Subcutaneous adipose tissue (tissue), 4 donors: ENCODE data around the gene ASIC1. TPM values are rescaled to one million over a fixed set of nuclear protein-coding genes. Genes with fewer than 3 reads are reported as not detected.

ENCODE experiments used
- total RNA-seq, 4 donors: library from RNA; depleted of rRNA; stranded (reverse); fragments of >200 nt; gene quantifications; one replicate each; pipeline ENCODE4 v1.1.0, GENCODE V29; 2016
- TF ChIP-seq, protein P1 (sequence below): fragments of 450-650 bp; IDR thresholded peaks from one replicate; pipeline ENCODE4 v1.5.1; 2016; ENCODE audit warnings: low read depth, mild to moderate bottlenecking, control low read depth, antibody characterized with exemption, moderate library complexity

Gene ASIC1
- total RNA-seq, 4 donors from 2014 or later = 0.38 to 3.1 (median 1.0) TPM

DNA sequence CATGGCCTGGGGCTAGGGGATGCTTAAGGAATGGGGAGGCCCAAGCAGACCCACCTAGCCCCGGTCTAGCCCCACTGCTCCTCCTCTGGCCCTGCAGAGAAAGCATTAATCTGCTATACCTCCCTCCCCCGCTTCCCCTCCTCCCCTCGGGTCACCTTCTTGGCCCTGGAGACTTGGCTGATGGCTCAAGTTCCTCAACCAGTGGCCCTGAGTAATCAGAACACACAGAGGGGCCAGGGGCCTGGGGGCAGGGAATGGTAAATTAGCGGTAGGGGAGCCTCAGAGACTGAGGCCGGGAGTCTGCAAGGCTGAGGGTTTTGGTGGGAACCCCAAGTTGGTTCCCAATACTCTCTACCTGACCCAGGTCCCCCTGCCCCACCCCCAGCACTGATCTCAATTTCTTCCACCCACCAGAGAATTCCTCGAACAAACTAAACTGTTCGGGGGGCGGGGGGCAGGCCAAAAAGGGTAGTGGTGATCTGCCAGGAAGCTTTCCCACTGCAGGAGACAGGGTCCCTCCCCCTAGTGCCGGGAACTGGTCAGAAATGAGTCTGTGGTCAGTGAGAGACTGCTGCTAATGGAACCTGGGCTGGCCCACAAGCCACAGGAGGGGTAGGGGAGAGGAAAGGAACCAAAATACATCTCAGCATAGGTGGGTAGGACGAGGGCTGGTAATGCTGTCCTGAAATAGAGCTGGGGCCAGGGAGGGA, 15.0 kb downstream of the ASIC1 start:
- TF ChIP-seq, protein P1, sequence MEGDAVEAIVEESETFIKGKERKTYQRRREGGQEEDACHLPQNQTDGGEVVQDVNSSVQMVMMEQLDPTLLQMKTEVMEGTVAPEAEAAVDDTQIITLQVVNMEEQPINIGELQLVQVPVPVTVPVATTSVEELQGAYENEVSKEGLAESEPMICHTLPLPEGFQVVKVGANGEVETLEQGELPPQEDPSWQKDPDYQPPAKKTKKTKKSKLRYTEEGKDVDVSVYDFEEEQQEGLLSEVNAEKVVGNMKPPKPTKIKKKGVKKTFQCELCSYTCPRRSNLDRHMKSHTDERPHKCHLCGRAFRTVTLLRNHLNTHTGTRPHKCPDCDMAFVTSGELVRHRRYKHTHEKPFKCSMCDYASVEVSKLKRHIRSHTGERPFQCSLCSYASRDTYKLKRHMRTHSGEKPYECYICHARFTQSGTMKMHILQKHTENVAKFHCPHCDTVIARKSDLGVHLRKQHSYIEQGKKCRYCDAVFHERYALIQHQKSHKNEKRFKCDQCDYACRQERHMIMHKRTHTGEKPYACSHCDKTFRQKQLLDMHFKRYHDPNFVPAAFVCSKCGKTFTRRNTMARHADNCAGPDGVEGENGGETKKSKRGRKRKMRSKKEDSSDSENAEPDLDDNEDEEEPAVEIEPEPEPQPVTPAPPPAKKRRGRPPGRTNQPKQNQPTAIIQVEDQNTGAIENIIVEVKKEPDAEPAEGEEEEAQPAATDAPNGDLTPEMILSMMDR = no peak

DNA sequence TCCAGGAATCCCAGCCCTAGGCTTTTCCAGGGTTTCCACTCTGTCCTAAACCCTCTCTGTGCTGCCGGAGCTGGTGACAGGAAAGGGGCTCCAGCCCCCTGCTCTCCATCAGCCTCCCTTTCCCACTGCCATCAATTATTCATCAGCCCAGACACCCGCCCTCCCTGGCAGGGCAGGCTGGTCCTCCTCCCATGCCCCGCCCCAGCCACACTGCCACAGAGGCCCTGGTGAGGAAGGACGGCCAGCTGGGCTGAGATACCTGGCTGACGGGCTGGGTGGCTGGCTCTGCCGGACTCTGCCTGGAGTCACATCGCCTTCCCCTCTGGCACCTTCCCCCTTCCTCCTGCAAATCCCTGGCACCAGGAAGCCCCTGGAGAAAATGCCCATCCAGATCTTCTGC, 15.8 kb downstream of the ASIC1 start:
- TF ChIP-seq, protein P1 = no peak

DNA sequence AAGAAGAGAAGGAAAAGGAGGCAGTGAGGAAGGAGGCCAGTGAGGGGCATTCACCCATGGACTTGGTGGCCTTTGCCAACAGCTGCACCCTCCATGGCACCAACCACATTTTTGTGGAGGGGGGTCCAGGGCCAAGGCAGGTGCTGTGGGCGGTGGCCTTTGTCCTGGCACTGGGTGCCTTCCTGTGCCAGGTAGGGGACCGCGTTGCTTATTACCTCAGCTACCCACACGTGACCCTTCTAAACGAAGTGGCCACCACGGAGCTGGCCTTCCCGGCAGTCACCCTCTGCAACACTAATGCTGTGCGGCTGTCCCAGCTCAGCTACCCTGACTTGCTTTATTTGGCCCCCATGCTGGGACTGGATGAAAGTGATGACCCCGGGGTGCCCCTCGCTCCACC, 16.3 kb downstream of the ASIC1 start:
- TF ChIP-seq, protein P1 = no peak

DNA sequence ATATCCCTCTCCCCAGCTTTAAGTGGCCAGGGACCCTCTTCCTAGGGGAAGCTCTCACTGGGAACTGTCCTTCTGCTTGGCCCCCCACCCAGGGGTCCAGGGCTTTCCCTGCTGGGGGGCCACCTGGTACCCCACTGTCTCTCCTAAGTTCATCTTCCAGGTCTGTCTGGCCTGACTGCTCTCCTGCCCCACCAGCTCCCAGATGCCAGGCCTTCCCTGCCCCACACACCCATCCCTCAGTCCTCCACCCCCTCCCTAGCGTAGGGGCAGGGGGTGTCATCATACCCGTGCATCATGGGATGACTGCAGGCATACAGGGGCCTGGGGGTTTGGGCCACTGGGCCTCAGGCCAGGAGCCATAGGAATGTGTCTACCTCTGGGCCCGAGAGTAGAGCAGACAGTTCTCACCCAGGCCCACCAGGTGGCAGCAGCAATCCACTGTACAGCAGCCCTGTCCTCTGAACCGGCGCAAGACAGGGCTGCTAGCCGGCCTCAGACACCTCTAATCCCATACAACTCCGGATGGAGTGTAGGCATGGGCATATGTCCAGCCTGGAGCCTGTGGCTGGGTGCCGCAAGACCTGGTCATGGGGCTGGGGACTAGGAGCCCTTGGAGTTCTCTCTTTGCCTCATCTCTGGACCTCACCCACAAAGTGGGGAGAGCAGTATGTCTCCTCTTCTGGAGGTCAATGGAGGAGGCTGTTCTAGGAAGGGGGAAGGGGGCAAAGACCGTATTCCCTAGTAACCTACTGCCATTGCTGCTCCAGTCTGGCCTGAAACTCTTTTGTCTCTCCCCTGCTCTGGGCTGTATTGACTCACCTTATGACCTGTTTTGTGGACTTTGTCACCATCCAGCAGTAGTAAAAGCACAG, 17.8 kb downstream of the ASIC1 start:
- TF ChIP-seq, protein P1 = no peak

DNA sequence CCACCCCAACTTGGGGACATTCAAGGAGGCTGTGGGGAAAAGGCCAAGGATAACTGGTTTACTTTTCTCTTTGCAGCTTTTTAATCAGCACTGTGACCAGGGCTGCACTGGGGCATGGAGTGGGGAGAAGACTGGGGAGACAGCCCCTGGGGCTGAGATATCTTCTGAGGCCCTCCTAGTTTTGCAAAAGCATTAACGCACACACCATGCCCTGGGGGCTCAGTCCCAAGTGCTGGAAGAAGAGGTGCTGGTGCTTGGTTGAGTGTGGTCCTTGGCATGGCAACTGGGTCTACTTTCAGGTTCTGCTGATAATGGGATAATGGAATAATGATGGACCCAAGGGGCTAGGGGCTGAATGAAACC, 18.4 kb downstream of the ASIC1 start:
- TF ChIP-seq, protein P1 = no peak

DNA sequence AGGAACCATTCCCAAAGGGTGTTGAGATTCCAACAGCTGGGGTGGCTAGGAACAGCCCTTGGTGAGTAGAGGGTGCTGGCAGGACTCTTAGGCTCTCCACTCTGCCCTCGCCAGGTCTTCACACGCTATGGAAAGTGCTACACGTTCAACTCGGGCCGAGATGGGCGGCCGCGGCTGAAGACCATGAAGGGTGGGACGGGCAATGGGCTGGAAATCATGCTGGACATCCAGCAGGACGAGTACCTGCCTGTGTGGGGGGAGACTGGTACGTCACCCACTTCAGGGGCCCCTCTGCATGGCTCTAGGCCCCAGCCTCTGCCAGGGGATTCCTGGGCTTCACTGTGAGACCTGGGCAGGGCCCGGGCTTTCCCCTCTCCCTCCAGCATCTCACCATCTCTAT, 19.7 kb downstream of the ASIC1 start:
- TF ChIP-seq, protein P1 = no peak

DNA sequence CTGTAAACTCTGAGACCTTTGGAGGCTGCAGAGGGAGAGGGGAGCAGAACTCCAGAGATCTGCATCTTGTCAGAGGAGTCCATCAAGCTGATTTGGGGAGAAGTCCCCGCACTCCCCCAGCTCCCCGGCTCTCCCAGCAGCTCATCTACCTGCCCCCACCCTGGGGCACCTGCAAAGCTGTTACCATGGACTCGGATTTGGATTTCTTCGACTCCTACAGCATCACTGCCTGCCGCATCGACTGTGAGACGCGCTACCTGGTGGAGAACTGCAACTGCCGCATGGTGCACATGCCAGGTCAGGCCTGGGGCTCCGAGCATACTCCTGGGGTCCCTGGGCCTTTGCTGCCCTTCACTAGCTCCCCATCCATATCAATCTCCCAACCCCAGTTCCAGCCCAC, 20.9 kb downstream of the ASIC1 start:
- TF ChIP-seq, protein P1 = no peak
